Loucy (cell line): Measurements from ENCODE around the gene FHAD1.

Experiments used
- CTCF ChIP-seq: fragments of 200-600 bp; sonication (generic); conservative IDR thresholded peaks from 2 replicates; pipeline ENCODE4 v1.5.1; 2014; ENCODE audit warnings: mild to moderate bottlenecking, antibody characterized with exemption, low read length
- EZH2phosphoT487 ChIP-seq: fragments of 200-600 bp; IDR thresholded peaks from 2 replicates; pipeline ENCODE4 v1.6.1; 2018; ENCODE audit warnings: antibody characterized with exemption, mild to moderate bottlenecking, moderate library complexity, borderline replicate concordance

GRCh38 chr1:15339570-15339969 lies 92.5 kb downstream of the FHAD1 start:
- TF ChIP-seq CTCF (no peak), EZH2phosphoT487 (no peak)
